ENCODE results near the gene SAP130.

The SAP130 gene

GRCh38 chr2:128054104-128054885, 26.4 kb upstream of the SAP130 start:
- WGBS (ENCODE audit: extremely low coverage, insufficient coverage, insufficient read length): no CpG with 5 or more reads among the region's 11 CpGs
- H3K79me2 ChIP-seq (ENCODE audit: control insufficient read depth, insufficient read depth, low read length, poor library complexity): no peaks in the 10 kb centered on the region

GRCh38 chr2:128053331-128053730, 25.5 kb upstream of the SAP130 start:
- Histone ChIP-seq H3K4me1 (ENCODE audit: control insufficient read depth in 1 of 2, insufficient read depth in 2 of 2, low read length in 2 of 2) (no peaks in the 10 kb centered on the region), H3K9ac (ENCODE audit: low read length) (no peak overlapping the region), H2BK120ac (ENCODE audit: insufficient read depth, low read length, poor library complexity) (no peak overlapping the region), H3K79me1 (ENCODE audit: low read length) (no peaks in the 10 kb centered on the region), H3K27me3 (ENCODE audit: insufficient read depth, low read length) (no peaks in the 10 kb centered on the region), H3K18ac (ENCODE audit: low read length) (no peak overlapping the region), H3K79me2 (ENCODE audit: control insufficient read depth, insufficient read depth, low read length, poor library complexity) (no peaks in the 10 kb centered on the region), H4K12ac (ENCODE audit: low read depth, low read length) (no peak overlapping the region), H2BK5ac (ENCODE audit: low read depth, low read length, poor library complexity) (no peak overlapping the region), H3K23ac (ENCODE audit: low read length) (no peak overlapping the region), H3K14ac (ENCODE audit: low read length) (no peak overlapping the region), H3K36me3 (ENCODE audit: control insufficient read depth in 1 of 2, insufficient read depth in 2 of 2, low read length in 2 of 2) (no peaks in the 10 kb centered on the region), H3K4ac (ENCODE audit: low read depth, low read length) (no peak overlapping the region), H4K8ac (ENCODE audit: low read depth, low read length) (no peak overlapping the region), H2BK12ac (ENCODE audit: low read length) (no peak overlapping the region), H3K4me2 (ENCODE audit: low read length) (no peak overlapping the region), H3K4me3 (ENCODE audit: low read depth, low read length) (no peak overlapping the region), H2AK5ac (ENCODE audit: low read length) (no peak overlapping the region), H3K27ac (ENCODE audit: low read depth, low read length) (no peak overlapping the region), H3K9me3 (ENCODE audit: insufficient read depth, low read depth, low read length) (peaks cover 2% of the 10 kb centered on the region), H2AFZ (ENCODE audit: insufficient read depth, low read length, poor library complexity) (no peak overlapping the region), H4K91ac (ENCODE audit: low read depth, low read length) (no peak overlapping the region)
- WGBS (ENCODE audit: extremely low coverage, insufficient coverage, insufficient read length): no CpG with 5 or more reads among the region's 12 CpGs
- no peak for DNase-seq

More at GRCh38 chr2:128054104-128054885, 26.4 kb upstream of the SAP130 start:
- H3K4ac ChIP-seq (ENCODE audit: low read depth, low read length): no peak overlapping the region
- no peak overlapping the region for H3K9ac ChIP-seq (ENCODE audit: low read length)
- H3K27me3 ChIP-seq (ENCODE audit: insufficient read depth, low read length): no peaks in the 10 kb centered on the region
- no peak overlapping the region for H3K27ac ChIP-seq (ENCODE audit: low read depth, low read length)
- no peaks in the 10 kb centered on the region for H3K36me3 ChIP-seq (ENCODE audit: control insufficient read depth in 1 of 2, insufficient read depth in 2 of 2, low read length in 2 of 2)
- no peak overlapping the region for H4K91ac ChIP-seq (ENCODE audit: low read depth, low read length)
- H3K23ac ChIP-seq (ENCODE audit: low read length): no peak overlapping the region
- no peaks in the 10 kb centered on the region for H3K4me1 ChIP-seq (ENCODE audit: control insufficient read depth in 1 of 2, insufficient read depth in 2 of 2, low read length in 2 of 2)
- H3K18ac ChIP-seq (ENCODE audit: low read length): no peak overlapping the region
- H2AFZ ChIP-seq (ENCODE audit: insufficient read depth, low read length, poor library complexity): no peak overlapping the region
- H4K12ac ChIP-seq (ENCODE audit: low read depth, low read length): no peak overlapping the region
- no peak overlapping the region for H3K14ac ChIP-seq (ENCODE audit: low read length)
- DNase-seq: no peak
- H3K4me2 ChIP-seq (ENCODE audit: low read length): no peak overlapping the region
- H2BK12ac ChIP-seq (ENCODE audit: low read length): no peak overlapping the region
- no peak overlapping the region for H2AK5ac ChIP-seq (ENCODE audit: low read length)
- no peaks in the 10 kb centered on the region for H3K79me1 ChIP-seq (ENCODE audit: low read length)
- no peak overlapping the region for H4K8ac ChIP-seq (ENCODE audit: low read depth, low read length)
- H3K9me3 ChIP-seq (ENCODE audit: insufficient read depth, low read depth, low read length): peaks cover 2% of the 10 kb centered on the region
- H3K4me3 ChIP-seq (ENCODE audit: low read depth, low read length): no peak overlapping the region
- H2BK5ac ChIP-seq (ENCODE audit: low read depth, low read length, poor library complexity): no peak overlapping the region
- H2BK120ac ChIP-seq (ENCODE audit: insufficient read depth, low read length, poor library complexity): no peak overlapping the region

DNA sequence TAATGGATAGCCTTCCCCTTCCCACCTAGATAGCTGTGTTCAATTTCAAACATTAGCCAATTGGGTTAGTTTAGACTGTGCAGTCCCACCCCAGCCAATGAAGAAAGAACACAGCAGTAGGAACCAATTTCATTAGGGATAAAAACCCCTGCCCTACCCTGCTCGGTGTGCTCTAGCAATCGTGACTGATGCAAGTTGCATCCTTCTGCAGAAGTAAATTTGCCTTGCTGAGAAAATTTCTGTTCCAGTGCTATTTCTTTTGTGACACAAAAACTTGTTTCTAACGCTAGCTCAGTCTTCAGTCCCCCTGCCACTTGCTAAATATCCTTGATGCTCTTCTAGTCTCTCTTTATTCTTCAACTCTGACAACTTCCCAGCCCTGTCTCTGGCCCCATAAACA, 15.2 kb upstream of the SAP130 start:
- no peak overlapping the region for H4K91ac ChIP-seq (ENCODE audit: low read depth, low read length)
- no peak overlapping the region for H2BK5ac ChIP-seq (ENCODE audit: low read depth, low read length, poor library complexity)
- H3K23ac ChIP-seq (ENCODE audit: low read length): no peak overlapping the region
- no peak overlapping the region for H3K4ac ChIP-seq (ENCODE audit: low read depth, low read length)
- no peak overlapping the region for H2AK5ac ChIP-seq (ENCODE audit: low read length)
- peaks cover 10% of the 10 kb centered on the region for H3K9me3 ChIP-seq (ENCODE audit: insufficient read depth, low read depth, low read length)
- no peak overlapping the region for H4K12ac ChIP-seq (ENCODE audit: low read depth, low read length)
- H3K79me1 ChIP-seq (ENCODE audit: low read length): no peaks in the 10 kb centered on the region
- no peak overlapping the region for H4K8ac ChIP-seq (ENCODE audit: low read depth, low read length)
- no peaks in the 10 kb centered on the region for H3K36me3 ChIP-seq (ENCODE audit: control insufficient read depth in 1 of 2, insufficient read depth in 2 of 2, low read length in 2 of 2)
- no peaks in the 10 kb centered on the region for H3K79me2 ChIP-seq (ENCODE audit: control insufficient read depth, insufficient read depth, low read length, poor library complexity)
- H3K18ac ChIP-seq (ENCODE audit: low read length): no peak overlapping the region
- H3K27ac ChIP-seq (ENCODE audit: low read depth, low read length): no peak overlapping the region
- H3K4me1 ChIP-seq (ENCODE audit: control insufficient read depth in 1 of 2, insufficient read depth in 2 of 2, low read length in 2 of 2): peaks cover 0 to 2% of the 10 kb centered on the region in 2 experiments
- no CpG with 5 or more reads among the region's 3 CpGs for WGBS (ENCODE audit: extremely low coverage, insufficient coverage, insufficient read length)
- no peak overlapping the region for H2BK120ac ChIP-seq (ENCODE audit: insufficient read depth, low read length, poor library complexity)
- H3K4me2 ChIP-seq (ENCODE audit: low read length): no peak overlapping the region
- no peak overlapping the region for H2AFZ ChIP-seq (ENCODE audit: insufficient read depth, low read length, poor library complexity)
- no peak for DNase-seq
- no peak overlapping the region for H2BK12ac ChIP-seq (ENCODE audit: low read length)
- H3K4me3 ChIP-seq (ENCODE audit: low read depth, low read length): no peak overlapping the region
- H3K14ac ChIP-seq (ENCODE audit: low read length): no peak overlapping the region
- no peaks in the 10 kb centered on the region for H3K27me3 ChIP-seq (ENCODE audit: insufficient read depth, low read length)
- H3K9ac ChIP-seq (ENCODE audit: low read length): no peak overlapping the region

GRCh38 chr2:128041561-128041960, 13.7 kb upstream of the SAP130 start:
- Histone ChIP-seq H2AK5ac (ENCODE audit: low read length) (no peak overlapping the region), H3K4me2 (ENCODE audit: low read length) (no peak overlapping the region), H4K12ac (ENCODE audit: low read depth, low read length) (no peak overlapping the region), H3K27me3 (ENCODE audit: insufficient read depth, low read length) (no peaks in the 10 kb centered on the region), H4K8ac (ENCODE audit: low read depth, low read length) (no peak overlapping the region), H3K4me3 (ENCODE audit: low read depth, low read length) (no peak overlapping the region), H3K79me1 (ENCODE audit: low read length) (no peaks in the 10 kb centered on the region), H3K23ac (ENCODE audit: low read length) (no peak overlapping the region), H2BK120ac (ENCODE audit: insufficient read depth, low read length, poor library complexity) (no peak overlapping the region), H2BK5ac (ENCODE audit: low read depth, low read length, poor library complexity) (no peak overlapping the region), H2BK12ac (ENCODE audit: low read length) (no peak overlapping the region), H3K4ac (ENCODE audit: low read depth, low read length) (no peak overlapping the region), H3K18ac (ENCODE audit: low read length) (no peak overlapping the region), H3K9ac (ENCODE audit: low read length) (no peak overlapping the region), H3K27ac (ENCODE audit: low read depth, low read length) (no peak overlapping the region), H3K79me2 (ENCODE audit: control insufficient read depth, insufficient read depth, low read length, poor library complexity) (no peaks in the 10 kb centered on the region), H3K36me3 (ENCODE audit: control insufficient read depth in 1 of 2, insufficient read depth in 2 of 2, low read length in 2 of 2) (no peaks in the 10 kb centered on the region), H4K91ac (ENCODE audit: low read depth, low read length) (no peak overlapping the region), H3K9me3 (ENCODE audit: insufficient read depth, low read depth, low read length) (peaks cover 18% of the 10 kb centered on the region), H3K4me1 (ENCODE audit: control insufficient read depth in 1 of 2, insufficient read depth in 2 of 2, low read length in 2 of 2) (peaks cover 0 to 2% of the 10 kb centered on the region in 2 experiments), H2AFZ (ENCODE audit: insufficient read depth, low read length, poor library complexity) (no peak overlapping the region), H3K14ac (ENCODE audit: low read length) (no peak overlapping the region)
- peak; percentile 88 to 93 for DNase-seq
- WGBS (ENCODE audit: extremely low coverage, insufficient coverage, insufficient read length): no CpG with 5 or more reads among the region's 3 CpGs

Data from trophoblast cell (in vitro differentiated cells and primary cell).